ENCODE data around the gene SORBS1.

SORBS1 gene

GRCh38 chr10:95391581-95392216 lies 169.5 kb downstream of the SORBS1 start:
- in situ Hi-C loops (cut with HindIII; ENCODE audit: low sequenced_read_pairs): no loop called here
- DNase-seq (ENCODE audit: low read depth, low spot score): peak; percentile 83
- no peak overlapping the region for H3K4me3 ChIP-seq (ENCODE audit: low read depth, low read length)
- peak; percentile 35 for TF ChIP-seq CTCF (IDR thresholded peaks at IDR 0.05; ENCODE audit: low read depth, low read length)

- no peak overlapping the region for H3K4me3 ChIP-seq (ENCODE audit: low read depth, low read length)
- no peak for TF ChIP-seq CTCF (IDR thresholded peaks at IDR 0.05; ENCODE audit: low read depth, low read length)
- no peak for DNase-seq (ENCODE audit: low read depth, low spot score)
- in situ Hi-C loops (cut with HindIII; ENCODE audit: low sequenced_read_pairs): no loop called here
These were observed 170.0 kb downstream of the SORBS1 start for GRCh38 chr10:95391164-95391563.

- DNase-seq (ENCODE audit: low read depth, low spot score): no peak
- H3K4me3 ChIP-seq (ENCODE audit: low read depth, low read length): no peak overlapping the region
- TF ChIP-seq CTCF (IDR thresholded peaks at IDR 0.05; ENCODE audit: low read depth, low read length): no peak
- in situ Hi-C loops (cut with HindIII; ENCODE audit: low sequenced_read_pairs): no loop called here
These were observed 171.2 kb downstream of the SORBS1 start for GRCh38 chr10:95389982-95390381.

GRCh38 chr10:95389176-95389575 lies 172.0 kb downstream of the SORBS1 start:
- no peak overlapping the region for H3K4me3 ChIP-seq (ENCODE audit: low read depth, low read length)
- no peak for DNase-seq (ENCODE audit: low read depth, low spot score)
- TF ChIP-seq CTCF (IDR thresholded peaks at IDR 0.05; ENCODE audit: low read depth, low read length): no peak
- in situ Hi-C loops (cut with HindIII; ENCODE audit: low sequenced_read_pairs): no loop called here

GRCh38 chr10:95388539-95388938 lies 172.6 kb downstream of the SORBS1 start:
- in situ Hi-C loops (cut with HindIII; ENCODE audit: low sequenced_read_pairs): no loop called here
- DNase-seq (ENCODE audit: low read depth, low spot score): peak; percentile 17
- no peak for TF ChIP-seq CTCF (IDR thresholded peaks at IDR 0.05; ENCODE audit: low read depth, low read length)
- no peak overlapping the region for H3K4me3 ChIP-seq (ENCODE audit: low read depth, low read length)

- no peak overlapping the region for H3K4me3 ChIP-seq (ENCODE audit: low read depth, low read length)
- TF ChIP-seq CTCF (IDR thresholded peaks at IDR 0.05; ENCODE audit: low read depth, low read length): no peak
- in situ Hi-C loops (cut with HindIII; ENCODE audit: low sequenced_read_pairs): no loop called here
- DNase-seq (ENCODE audit: low read depth, low spot score): no peak
These were observed 173.1 kb downstream of the SORBS1 start for GRCh38 chr10:95388109-95388471.

Measured in astrocyte of the spinal cord (primary cell).